RWPE1 (cell line): ENCODE results near the gene GGN.
A peak's percentile ranks its signal among the peaks of the same experiment; 100 is the strongest.

Experiments
- CTCF ChIA-PET: fragments of 350-600 bp; sonication (Branson Sonifier 250); formaldehyde crosslinking; extraction: SDS; loops from one replicate; lab custom pipeline; 2021; lab: Yijun Ruan, JAX
- POLR2A ChIA-PET: fragments of 400-600 bp; formaldehyde crosslinking; extraction: SDS; loops from one replicate; lab custom pipeline; 2020; ENCODE audit warnings: antibody characterized with exemption; ENCODE audit not compliant: low non-redundant PET; lab: Yijun Ruan, JAX
- DNase-seq: peaks from one replicate; pipeline ENCODE4 v3.0.0; 2012; ENCODE audit warnings: low spot score
- H3K27ac ChIP-seq: fragments of 450-650 bp; 2 replicates; pipeline ENCODE4 v1.5.1; 2017
- CTCF ChIP-seq: fragments of 450-650 bp; conservative IDR thresholded peaks from 2 replicates; pipeline ENCODE4 v1.5.1; 2017; ENCODE audit warnings: low read depth, mild to moderate bottlenecking

Gene GGN

GRCh38 chr19:38361633-38362075 is 26.2 kb downstream of the GGN start:
- TF ChIP-seq CTCF = no peak
- ChIA-PET CTCF (interaction anchor here (0.9 to 1.1 kb wide), 3 partner anchors 19 to 127 kb away, joined by 4 to 5 read pairs (median 4); partner anchors contain the start of gene FAM98C), POLR2A (no interaction called here)
- peak overlapping the region; percentile 84 for H3K27ac ChIP-seq
- DNase-seq = peak; percentile 88

- CTCF ChIA-PET = interaction anchor here (0.9 to 1.1 kb wide), 2 partner anchors 19 to 127 kb away, joined by 4 to 5 read pairs; no protein-coding TSS in a partner anchor
Measured at GRCh38 chr19:38360839-38361631, 26.8 kb downstream of the GGN start.

GRCh38 chr19:38360351-38360750 is 27.5 kb downstream of the GGN start:
- ChIA-PET POLR2A (no interaction called here), CTCF (no interaction called here)
- H3K27ac ChIP-seq = no peak overlapping the region
- no peak for DNase-seq
- no peak for TF ChIP-seq CTCF

More at GRCh38 chr19:38360839-38361631, 26.8 kb downstream of the GGN start:
- TF ChIP-seq CTCF = no peak
- H3K27ac ChIP-seq = peak overlapping the region; percentile 84
- DNase-seq = no peak
- POLR2A ChIA-PET = no interaction called here

GRCh38 chr19:38359242-38360021 is 28.4 kb downstream of the GGN start:
- ChIA-PET CTCF (interaction anchor here (0.7 kb wide), 1 partner anchor 28 kb away, joined by 4 read pairs; the partner anchor contains the start of gene GGN), POLR2A (interaction anchor here (0.6 kb wide), 1 partner anchor 104 kb away, joined by 3 read pairs; no protein-coding TSS in a partner anchor)
- TF ChIP-seq CTCF = no peak
- no peak for DNase-seq
- H3K27ac ChIP-seq = no peak overlapping the region

- DNase-seq = no peak
Measured at GRCh38 chr19:38358071-38358470, 29.8 kb downstream of the GGN start.

More at GRCh38 chr19:38358071-38358470, 29.8 kb downstream of the GGN start:
- ChIA-PET POLR2A (no interaction called here), CTCF (interaction anchor here (0.6 kb wide), 1 partner anchor 22 kb away, joined by 3 read pairs; no protein-coding TSS in a partner anchor)
- TF ChIP-seq CTCF = no peak
- no peak overlapping the region for H3K27ac ChIP-seq
